ENCODE results near the gene FAM110D.

DNA sequence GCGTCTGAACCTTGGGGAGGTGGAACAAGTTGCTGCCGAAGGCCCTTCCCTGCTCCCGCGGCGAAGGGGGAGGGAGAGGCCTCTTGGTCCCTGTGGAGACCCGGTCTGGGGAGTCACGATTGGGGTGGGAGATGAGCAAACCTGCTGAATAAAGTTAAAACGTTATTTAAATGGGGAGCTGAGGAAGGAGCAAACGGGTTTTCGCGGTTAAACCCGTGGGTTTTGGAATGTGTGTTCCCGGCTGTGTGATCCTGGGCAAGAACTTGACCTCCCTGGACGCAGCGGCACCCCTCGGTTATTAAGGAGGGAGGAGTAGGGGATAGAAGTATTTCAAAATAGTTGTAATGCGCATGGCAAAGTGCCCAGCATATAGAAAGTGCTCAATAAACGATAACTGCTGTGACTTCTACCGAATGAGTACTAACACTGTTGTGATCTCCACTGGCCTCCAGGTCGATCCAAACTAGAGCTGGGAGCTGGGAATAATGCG, 3.4 kb downstream of the FAM110D start:
- TF ChIP-seq GATA2 (IDR thresholded peaks at IDR 0.05; ENCODE audit: low read depth, low read length) (no peak), GATA3 (IDR thresholded peaks at IDR 0.05; ENCODE audit: low read depth, low read length) (no peak)
